Measurements from ENCODE around the gene GADL1. TPM values are rescaled to one million over a fixed set of nuclear protein-coding genes. Genes with fewer than 3 reads are reported as not detected.

GADL1 gene
- total and polyA plus RNA-seq, 3 donors from 2014 or later = 0.08 to 0.30 TPM; not detected in 1

DNA sequence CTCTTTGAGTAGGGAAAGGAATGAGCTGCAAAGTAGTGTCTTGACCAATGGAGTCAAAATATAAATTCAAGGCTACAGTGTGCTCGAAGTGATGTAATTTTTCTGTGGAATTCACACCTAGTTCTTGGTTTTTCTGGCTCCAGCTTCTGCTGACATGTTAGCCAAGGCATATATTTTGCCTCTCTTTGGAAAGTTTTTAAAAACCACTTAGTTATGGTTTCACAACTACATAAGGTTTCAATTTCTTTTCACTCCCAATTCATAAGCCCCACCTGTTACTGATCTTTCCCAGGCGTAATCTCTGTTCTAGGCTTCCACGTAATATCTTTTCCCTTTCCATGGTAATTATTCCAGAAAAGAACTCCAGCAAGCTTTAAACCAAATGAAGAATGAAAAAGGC lies 46.9 kb downstream of the GADL1 start:
- Histone ChIP-seq H3K27ac (no peak overlapping the region), H3K27me3 (no peaks in the 10 kb centered on the region), H3K4me3 (no peak overlapping the region), H3K4me1 (no peaks in the 10 kb centered on the region), H3K9me3 (no peaks in the 10 kb centered on the region), H3K36me3 (ENCODE audit: low read depth, missing control alignments) (no peaks in the 10 kb centered on the region)
- WGBS, 2 donors = 83 to 88% methylated on average over 3 of the region's 3 CpGs
- no peak for DNase-seq
- intact Hi-C loops (cut with DNase I; ENCODE audit: low total_unique reads) = no loop called here
- TF ChIP-seq POLR2A (IDR thresholded peaks at IDR 0.05) = no peak
- TF ChIP-seq, protein P1, sequence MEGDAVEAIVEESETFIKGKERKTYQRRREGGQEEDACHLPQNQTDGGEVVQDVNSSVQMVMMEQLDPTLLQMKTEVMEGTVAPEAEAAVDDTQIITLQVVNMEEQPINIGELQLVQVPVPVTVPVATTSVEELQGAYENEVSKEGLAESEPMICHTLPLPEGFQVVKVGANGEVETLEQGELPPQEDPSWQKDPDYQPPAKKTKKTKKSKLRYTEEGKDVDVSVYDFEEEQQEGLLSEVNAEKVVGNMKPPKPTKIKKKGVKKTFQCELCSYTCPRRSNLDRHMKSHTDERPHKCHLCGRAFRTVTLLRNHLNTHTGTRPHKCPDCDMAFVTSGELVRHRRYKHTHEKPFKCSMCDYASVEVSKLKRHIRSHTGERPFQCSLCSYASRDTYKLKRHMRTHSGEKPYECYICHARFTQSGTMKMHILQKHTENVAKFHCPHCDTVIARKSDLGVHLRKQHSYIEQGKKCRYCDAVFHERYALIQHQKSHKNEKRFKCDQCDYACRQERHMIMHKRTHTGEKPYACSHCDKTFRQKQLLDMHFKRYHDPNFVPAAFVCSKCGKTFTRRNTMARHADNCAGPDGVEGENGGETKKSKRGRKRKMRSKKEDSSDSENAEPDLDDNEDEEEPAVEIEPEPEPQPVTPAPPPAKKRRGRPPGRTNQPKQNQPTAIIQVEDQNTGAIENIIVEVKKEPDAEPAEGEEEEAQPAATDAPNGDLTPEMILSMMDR (IDR thresholded peaks at IDR 0.05) = no peak

DNA sequence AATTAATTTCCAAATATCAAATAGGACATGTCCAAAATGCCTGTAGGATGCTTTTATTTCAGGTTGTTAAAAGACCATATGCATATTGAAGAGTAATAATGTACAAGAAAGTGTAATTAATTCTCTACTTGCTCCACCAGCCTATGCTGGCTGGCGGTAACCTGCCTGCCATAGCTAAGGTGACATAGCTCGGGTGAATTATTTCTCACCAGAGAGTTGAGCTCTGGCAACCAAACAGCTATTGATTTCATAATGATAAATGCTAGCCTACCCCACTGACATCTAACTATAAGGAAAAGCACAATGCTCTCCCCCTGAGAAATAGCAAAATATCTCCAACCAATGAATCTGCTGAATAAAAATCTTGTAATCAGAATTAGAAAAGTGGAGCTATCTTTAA lies 48.9 kb downstream of the GADL1 start:
- Histone ChIP-seq H3K4me3 (no peak overlapping the region), H3K4me1 (no peaks in the 10 kb centered on the region), H3K27ac (no peak overlapping the region), H3K36me3 (ENCODE audit: low read depth, missing control alignments) (no peaks in the 10 kb centered on the region), H3K9me3 (no peaks in the 10 kb centered on the region), H3K27me3 (no peaks in the 10 kb centered on the region)
- intact Hi-C loops (cut with DNase I; ENCODE audit: low total_unique reads) = no loop called here
- WGBS, 2 donors = 81 to 91% methylated on average over 2 of the region's 2 CpGs
- no peak for DNase-seq
- TF ChIP-seq POLR2A (IDR thresholded peaks at IDR 0.05) = no peak
- TF ChIP-seq, protein P1 (IDR thresholded peaks at IDR 0.05) = no peak

DNA sequence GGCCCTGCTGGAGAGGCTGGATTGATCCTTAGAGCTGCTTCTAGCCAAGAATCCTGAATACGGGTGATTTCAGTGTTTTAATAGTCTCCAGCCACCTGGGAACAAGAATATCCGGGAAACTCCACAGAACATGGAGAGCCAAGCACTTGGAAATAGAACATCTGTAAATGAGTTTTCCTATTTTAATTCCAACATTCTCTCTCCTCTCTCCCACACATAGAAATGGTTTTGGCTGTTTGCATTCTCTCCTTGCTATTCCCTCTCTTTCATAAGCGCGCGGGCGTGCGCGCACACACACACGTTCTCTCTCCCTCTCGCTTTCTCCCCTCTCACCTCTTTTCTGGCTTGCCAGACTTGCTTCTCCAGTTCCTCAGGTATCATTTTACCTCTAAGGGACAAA lies 50.6 kb downstream of the GADL1 start:
- DNase-seq = no peak
- Histone ChIP-seq H3K4me3 (no peak overlapping the region), H3K36me3 (ENCODE audit: low read depth, missing control alignments) (no peaks in the 10 kb centered on the region), H3K4me1 (no peaks in the 10 kb centered on the region), H3K27me3 (no peaks in the 10 kb centered on the region), H3K9me3 (no peaks in the 10 kb centered on the region), H3K27ac (no peak overlapping the region)
- WGBS, 2 donors = 37 to 44% methylated on average over 10 of the region's 10 CpGs
- TF ChIP-seq, protein P1 (IDR thresholded peaks at IDR 0.05) = no peak
- TF ChIP-seq POLR2A (IDR thresholded peaks at IDR 0.05) = no peak
- intact Hi-C loops (cut with DNase I; ENCODE audit: low total_unique reads) = no loop called here

DNA sequence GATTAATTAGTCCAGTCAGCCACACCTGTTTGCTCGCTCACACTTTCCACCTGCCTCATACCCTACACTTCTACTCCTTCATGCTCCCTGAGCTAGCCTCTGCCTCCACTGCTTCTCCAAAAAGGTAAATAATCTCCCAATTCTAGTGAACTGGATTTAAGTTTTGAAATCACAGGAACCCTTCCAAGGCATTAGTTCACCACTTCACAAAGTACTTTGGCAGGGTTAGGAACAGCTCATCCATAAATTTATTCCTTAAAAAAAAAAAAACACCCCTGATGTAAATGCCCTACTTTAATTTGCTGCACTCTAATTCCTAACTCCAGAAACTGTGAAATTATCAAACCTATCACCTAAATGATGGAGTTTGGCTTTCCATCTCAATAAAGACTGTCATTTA lies 58.3 kb downstream of the GADL1 start:
- WGBS, 2 donors = 98 to 100% methylated on average over 1 of the region's 1 CpG
- Histone ChIP-seq H3K27me3 (no peaks in the 10 kb centered on the region), H3K4me3 (no peak overlapping the region), H3K4me1 (no peaks in the 10 kb centered on the region), H3K36me3 (ENCODE audit: low read depth, missing control alignments) (no peaks in the 10 kb centered on the region), H3K9me3 (no peaks in the 10 kb centered on the region), H3K27ac (no peak overlapping the region)
- no peak for TF ChIP-seq POLR2A (IDR thresholded peaks at IDR 0.05)
- TF ChIP-seq, protein P1 (IDR thresholded peaks at IDR 0.05) = no peak
- DNase-seq = no peak
- intact Hi-C loops (cut with DNase I; ENCODE audit: low total_unique reads) = no loop called here

DNA sequence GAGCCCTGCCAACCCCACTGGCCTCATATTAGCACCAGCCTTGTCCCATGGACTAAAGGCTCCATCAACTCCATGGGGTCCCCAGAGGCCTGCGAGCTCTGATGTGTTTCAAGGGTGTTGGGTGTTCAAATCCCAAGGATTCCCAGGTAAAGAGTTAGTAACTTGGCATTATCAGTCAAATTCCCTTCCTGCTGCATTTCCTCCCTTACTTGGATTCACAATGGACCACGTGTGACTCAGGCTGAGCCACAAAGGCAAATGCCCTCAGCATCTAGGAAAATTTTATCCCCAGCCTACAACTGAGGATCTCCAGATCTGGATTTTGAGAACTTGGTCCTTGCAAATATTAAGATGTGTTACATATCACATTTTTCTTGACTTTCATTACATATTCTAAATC lies 58.8 kb downstream of the GADL1 start:
- Histone ChIP-seq H3K36me3 (ENCODE audit: low read depth, missing control alignments) (no peaks in the 10 kb centered on the region), H3K4me3 (no peak overlapping the region), H3K27ac (no peak overlapping the region), H3K9me3 (no peaks in the 10 kb centered on the region), H3K27me3 (no peaks in the 10 kb centered on the region), H3K4me1 (no peaks in the 10 kb centered on the region)
- WGBS, 2 donors = 71 to 74% methylated on average over 2 of the region's 2 CpGs
- TF ChIP-seq, protein P1 (IDR thresholded peaks at IDR 0.05) = no peak
- TF ChIP-seq POLR2A (IDR thresholded peaks at IDR 0.05) = no peak
- no peak for DNase-seq
- intact Hi-C loops (cut with DNase I; ENCODE audit: low total_unique reads) = no loop called here
